ENCODE results near the gene FETUB. TPM values are rescaled to one million over a fixed set of nuclear protein-coding genes. Genes with fewer than 3 reads are reported as not detected.

FETUB gene
- total RNA-seq, 1 experiment from 2014 or later: not detected

- H3K9me3 ChIP-seq: no peaks in the 10 kb centered on the region
- H3K4me3 ChIP-seq (ENCODE audit: low read depth, low read length): no peak overlapping the region
- H3K27me3 Mint-ChIP-seq (ENCODE audit: insufficient read depth, unreplicated experiment): no peaks in the 10 kb centered on the region
- POLR2A ChIA-PET: no interaction called here
- no peaks in the 10 kb centered on the region; the same call in 1 of the 2 replicates for H3K36me3 ChIP-seq (ENCODE audit: control insufficient read depth, insufficient read depth, low read length)
- TF ChIP-seq, protein P1, sequence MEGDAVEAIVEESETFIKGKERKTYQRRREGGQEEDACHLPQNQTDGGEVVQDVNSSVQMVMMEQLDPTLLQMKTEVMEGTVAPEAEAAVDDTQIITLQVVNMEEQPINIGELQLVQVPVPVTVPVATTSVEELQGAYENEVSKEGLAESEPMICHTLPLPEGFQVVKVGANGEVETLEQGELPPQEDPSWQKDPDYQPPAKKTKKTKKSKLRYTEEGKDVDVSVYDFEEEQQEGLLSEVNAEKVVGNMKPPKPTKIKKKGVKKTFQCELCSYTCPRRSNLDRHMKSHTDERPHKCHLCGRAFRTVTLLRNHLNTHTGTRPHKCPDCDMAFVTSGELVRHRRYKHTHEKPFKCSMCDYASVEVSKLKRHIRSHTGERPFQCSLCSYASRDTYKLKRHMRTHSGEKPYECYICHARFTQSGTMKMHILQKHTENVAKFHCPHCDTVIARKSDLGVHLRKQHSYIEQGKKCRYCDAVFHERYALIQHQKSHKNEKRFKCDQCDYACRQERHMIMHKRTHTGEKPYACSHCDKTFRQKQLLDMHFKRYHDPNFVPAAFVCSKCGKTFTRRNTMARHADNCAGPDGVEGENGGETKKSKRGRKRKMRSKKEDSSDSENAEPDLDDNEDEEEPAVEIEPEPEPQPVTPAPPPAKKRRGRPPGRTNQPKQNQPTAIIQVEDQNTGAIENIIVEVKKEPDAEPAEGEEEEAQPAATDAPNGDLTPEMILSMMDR (IDR thresholded peaks at IDR 0.05; ENCODE audit: insufficient read depth in 1 of 2, low read depth in 1 of 2, low read length in 1 of 2, severe bottlenecking in 1 of 2, unreplicated experiment in 1 of 2): no peak
- no TSS peak for BruUV-seq (replicated peaks)
- H3K4me3 Mint-ChIP-seq (ENCODE audit: unreplicated experiment): no peak overlapping the region
- no peaks in the 10 kb centered on the region for H3K27me3 ChIP-seq (replicated peaks; ENCODE audit: control insufficient read depth, insufficient read depth, low read length)
- H3K27ac Mint-ChIP-seq (ENCODE audit: unreplicated experiment): no peak overlapping the region
- intact Hi-C loops (cut with micrococcal nuclease; ENCODE audit: unreplicated experiment): no loop called here
- CTCF ChIA-PET: no interaction called here
- peaks cover 8% of the 10 kb centered on the region for H3K4me1 Mint-ChIP-seq (ENCODE audit: low read depth, unreplicated experiment)
- H3K4me1 ChIP-seq: peaks cover 18% of the 10 kb centered on the region
- no peaks in the 10 kb centered on the region for H3K36me3 Mint-ChIP-seq (ENCODE audit: insufficient read depth, unreplicated experiment)
- no peaks in the 10 kb centered on the region for H3K9me3 Mint-ChIP-seq (ENCODE audit: unreplicated experiment)
- DNase-seq: no peak
Measured at GRCh38 chr3:186670155-186670554, 30.0 kb downstream of the FETUB start.

DNA sequence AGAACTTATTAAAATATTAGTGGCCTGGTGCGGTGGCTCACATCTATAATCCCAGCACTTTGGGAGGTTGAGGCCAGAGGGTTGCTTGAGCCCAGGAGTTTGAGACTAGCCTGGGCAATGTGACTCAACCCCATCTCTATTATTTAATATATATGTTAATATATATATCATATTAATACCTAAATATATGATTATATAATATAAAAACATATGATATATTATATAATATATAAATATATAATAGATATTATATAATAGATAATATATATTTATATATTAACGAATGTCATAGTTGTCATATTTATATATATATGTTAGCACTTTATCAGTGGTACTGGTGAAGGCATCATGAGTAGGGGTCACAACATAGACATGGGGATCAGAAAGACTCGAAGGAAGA lies 30.9 kb downstream of the FETUB start:
- no peaks in the 10 kb centered on the region; the same call in 1 of the 2 replicates for H3K36me3 ChIP-seq (ENCODE audit: control insufficient read depth, insufficient read depth, low read length)
- H3K27me3 ChIP-seq (replicated peaks; ENCODE audit: control insufficient read depth, insufficient read depth, low read length): no peaks in the 10 kb centered on the region
- Mint-ChIP-seq H3K9me3 (ENCODE audit: unreplicated experiment) (no peaks in the 10 kb centered on the region), H3K4me3 (ENCODE audit: unreplicated experiment) (no peak overlapping the region), H3K27ac (ENCODE audit: unreplicated experiment) (no peak overlapping the region), H3K4me1 (ENCODE audit: low read depth, unreplicated experiment) (peaks cover 8% of the 10 kb centered on the region), H3K36me3 (ENCODE audit: insufficient read depth, unreplicated experiment) (no peaks in the 10 kb centered on the region), H3K27me3 (ENCODE audit: insufficient read depth, unreplicated experiment) (no peaks in the 10 kb centered on the region)
- TF ChIP-seq, protein P1 (IDR thresholded peaks at IDR 0.05; ENCODE audit: insufficient read depth in 1 of 2, low read depth in 1 of 2, low read length in 1 of 2, severe bottlenecking in 1 of 2, unreplicated experiment in 1 of 2): no peak
- intact Hi-C loops (cut with micrococcal nuclease; ENCODE audit: unreplicated experiment): no loop called here
- DNase-seq: no peak
- H3K4me3 ChIP-seq (ENCODE audit: low read depth, low read length): no peak overlapping the region
- CTCF ChIA-PET: no interaction called here
- H3K9me3 ChIP-seq: no peaks in the 10 kb centered on the region
- H3K4me1 ChIP-seq: peaks cover 10% of the 10 kb centered on the region
- POLR2A ChIA-PET: no interaction called here
- BruUV-seq (replicated peaks): no TSS peak

GRCh38 chr3:186678604-186679003 lies 38.4 kb downstream of the FETUB start:
- H3K4me1 Mint-ChIP-seq (ENCODE audit: low read depth, unreplicated experiment): peaks cover 14% of the 10 kb centered on the region
- Histone ChIP-seq H3K36me3 (ENCODE audit: control insufficient read depth, insufficient read depth, low read length) (no peaks in the 10 kb centered on the region), H3K9me3 (no peaks in the 10 kb centered on the region), H3K4me1 (peaks cover 12% of the 10 kb centered on the region), H3K4me3 (ENCODE audit: low read depth, low read length) (no peak overlapping the region), H3K27me3 (replicated peaks; ENCODE audit: control insufficient read depth, insufficient read depth, low read length) (no peaks in the 10 kb centered on the region)
- no peaks in the 10 kb centered on the region for H3K27me3 Mint-ChIP-seq (ENCODE audit: insufficient read depth, unreplicated experiment)
- peaks cover 15% of the 10 kb centered on the region for H3K9me3 Mint-ChIP-seq (ENCODE audit: unreplicated experiment)
- ChIA-PET POLR2A (no interaction called here), CTCF (no interaction called here)
- no TSS peak for BruUV-seq (replicated peaks)
- H3K36me3 Mint-ChIP-seq (ENCODE audit: insufficient read depth, unreplicated experiment): no peaks in the 10 kb centered on the region
- no peak for DNase-seq
- TF ChIP-seq, protein P1 (IDR thresholded peaks at IDR 0.05; ENCODE audit: insufficient read depth in 1 of 2, low read depth in 1 of 2, low read length in 1 of 2, severe bottlenecking in 1 of 2, unreplicated experiment in 1 of 2): no peak
- intact Hi-C loops (cut with micrococcal nuclease; ENCODE audit: unreplicated experiment): no loop called here
- H3K4me3 Mint-ChIP-seq (ENCODE audit: unreplicated experiment): no peak overlapping the region
- H3K27ac Mint-ChIP-seq (ENCODE audit: unreplicated experiment): no peak overlapping the region
